OCI-LY7 (cell line): ENCODE data around the gene OR2B2. TPM values are rescaled to one million over a fixed set of nuclear protein-coding genes. Genes with fewer than 3 reads are reported as not detected.

Experiments
- BruUV-seq: library from RNA; stranded (reverse); fragments of 400-500 nt; replicated peaks from 2 replicates; lab custom pipeline; 2021; lab: Mats Ljungman, UMichigan
- CTCF ChIA-PET: fragments of 300-600 bp; sonication (Branson Sonifier 250); formaldehyde crosslinking; loops from one replicate; lab custom pipeline; 2022; ENCODE audit warnings: antibody characterized with exemption; ENCODE audit not compliant: unreplicated experiment; lab: Charles Lee
- POLR2A ChIA-PET: fragments of 300-600 bp; sonication (Branson Sonifier 250); formaldehyde crosslinking; loops from one replicate; lab custom pipeline; 2022; ENCODE audit warnings: antibody characterized with exemption; lab: Charles Lee
- DNase-seq: peaks from one replicate; pipeline ENCODE4 v3.0.0-alpha.2; 2015; ENCODE audit warnings: low spot score
- H2AFZ ChIP-seq: fragments of 200-600 bp; sonication (generic), shearing (Covaris generic); 2 replicates; pipeline ENCODE4 v1.6.1; 2014; ENCODE audit warnings: mild to moderate bottlenecking, antibody characterized with exemption, low read length, moderate library complexity
- H3K27ac ChIP-seq: fragments of 200-600 bp; sonication (generic); 2 replicates; pipeline ENCODE4 v1.5.1; 2014; ENCODE audit warnings: mixed run types, low read depth, mild to moderate bottlenecking, moderate library complexity, low read length, inconsistent platforms; ENCODE audit not compliant: poor library complexity, severe bottlenecking
- H3K36me3 ChIP-seq: fragments of 200-600 bp; sonication (generic); 2 replicates; pipeline ENCODE4 v1.6.1; 2014; ENCODE audit warnings: mild to moderate bottlenecking, antibody characterized with exemption, low read length, moderate library complexity, mixed read lengths; ENCODE audit not compliant: insufficient read depth
- H3K4me1 ChIP-seq: fragments of 200-600 bp; sonication (generic); 2 replicates; pipeline ENCODE4 v1.5.1; 2014; ENCODE audit warnings: mild to moderate bottlenecking, low read length; ENCODE audit not compliant: insufficient read depth, poor library complexity, severe bottlenecking
- H3K4me2 ChIP-seq: fragments of 200-600 bp; sonication (generic); 2 replicates; pipeline ENCODE4 v1.6.1; 2014; ENCODE audit warnings: mild to moderate bottlenecking, low read length
- H3K4me3 ChIP-seq: fragments of 200-600 bp; sonication (generic); 2 replicates; pipeline ENCODE4 v1.5.1; 2014; ENCODE audit warnings: mild to moderate bottlenecking, low read depth, low read length; ENCODE audit not compliant: poor library complexity, severe bottlenecking
- H3K79me2 ChIP-seq: fragments of 200-600 bp; sonication (generic); 2 replicates; pipeline ENCODE4 v1.6.1; 2016; ENCODE audit warnings: low read depth, mild to moderate bottlenecking, low read length, moderate library complexity, mixed read lengths; ENCODE audit not compliant: insufficient read depth
- H3K9me2 ChIP-seq: fragments of 200-600 bp; sonication (generic); 2 replicates; pipeline ENCODE4 v1.6.1; 2016; ENCODE audit warnings: mild to moderate bottlenecking, low read length, mixed read lengths; ENCODE audit not compliant: insufficient read depth
- H3K9me3 ChIP-seq: fragments of 200-600 bp; sonication (generic); 2 replicates; pipeline ENCODE4 v1.6.1; 2014; ENCODE audit warnings: mild to moderate bottlenecking, mixed run types, low read length, mixed read lengths
- H4K20me1 ChIP-seq: fragments of 200-600 bp; sonication (generic); 2 replicates; pipeline ENCODE4 v1.6.1; 2014; ENCODE audit warnings: mild to moderate bottlenecking, antibody characterized with exemption, low read length, moderate library complexity, mixed read lengths; ENCODE audit not compliant: insufficient read depth
- EZH2phosphoT487 ChIP-seq: fragments of 200-600 bp; sonication (generic); IDR thresholded peaks from 2 replicates; pipeline ENCODE4 v1.6.1; 2018; ENCODE audit warnings: low read depth, borderline replicate concordance, mild to moderate bottlenecking, mixed run types, antibody characterized with exemption, low read length, moderate library complexity, mixed read lengths
- intact Hi-C: fragments of 100-400 bp; cut with micrococcal nuclease; formaldehyde crosslinking; loops from one replicate; pipeline ENCODE4 v1.10.0; 2022; ENCODE audit not compliant: unreplicated experiment
- total RNA-seq, 2 experiments: library from RNA; depleted of rRNA in 1 of 2; stranded (reverse); fragments of >200 nt in 1 of 2; shearing (Covaris generic) in 1 of 2; gene quantifications; 2 replicates each; pipeline ENCODE4 v1.2.3, GENCODE V29; 2014 to 2022
- TF ChIP-seq, protein P1 (sequence below): fragments of 200-600 bp; sonication (generic); conservative IDR thresholded peaks from 2 replicates; pipeline ENCODE4 v1.5.1; 2014; ENCODE audit warnings: mild to moderate bottlenecking, antibody characterized with exemption, low read length, moderate library complexity, mixed read lengths

OR2B2 gene
- total RNA-seq, 2 experiments from 2014 or later = not detected

GRCh38 chr6:27889628-27890444 is 22.4 kb downstream of the OR2B2 start:
- intact Hi-C loops = loop anchor here (1.0 to 10.0 kb wide), 10 partner anchors 17 to 1858 kb away; a partner anchor contains a TSS
- TF ChIP-seq, protein P1, sequence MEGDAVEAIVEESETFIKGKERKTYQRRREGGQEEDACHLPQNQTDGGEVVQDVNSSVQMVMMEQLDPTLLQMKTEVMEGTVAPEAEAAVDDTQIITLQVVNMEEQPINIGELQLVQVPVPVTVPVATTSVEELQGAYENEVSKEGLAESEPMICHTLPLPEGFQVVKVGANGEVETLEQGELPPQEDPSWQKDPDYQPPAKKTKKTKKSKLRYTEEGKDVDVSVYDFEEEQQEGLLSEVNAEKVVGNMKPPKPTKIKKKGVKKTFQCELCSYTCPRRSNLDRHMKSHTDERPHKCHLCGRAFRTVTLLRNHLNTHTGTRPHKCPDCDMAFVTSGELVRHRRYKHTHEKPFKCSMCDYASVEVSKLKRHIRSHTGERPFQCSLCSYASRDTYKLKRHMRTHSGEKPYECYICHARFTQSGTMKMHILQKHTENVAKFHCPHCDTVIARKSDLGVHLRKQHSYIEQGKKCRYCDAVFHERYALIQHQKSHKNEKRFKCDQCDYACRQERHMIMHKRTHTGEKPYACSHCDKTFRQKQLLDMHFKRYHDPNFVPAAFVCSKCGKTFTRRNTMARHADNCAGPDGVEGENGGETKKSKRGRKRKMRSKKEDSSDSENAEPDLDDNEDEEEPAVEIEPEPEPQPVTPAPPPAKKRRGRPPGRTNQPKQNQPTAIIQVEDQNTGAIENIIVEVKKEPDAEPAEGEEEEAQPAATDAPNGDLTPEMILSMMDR = no peak
- TF ChIP-seq EZH2phosphoT487 = no peak
- peaks cover 37% of the 10 kb centered on the region for H3K4me1 ChIP-seq
- BruUV-seq = no TSS peak
- peak overlapping the region; percentile 76 for H3K4me2 ChIP-seq
- CTCF ChIA-PET = interaction anchor here (0.7 kb wide), 2 partner anchors 15 to 20 kb away, joined by 3 read pairs; no protein-coding TSS in a partner anchor
- POLR2A ChIA-PET = interaction anchor here (0.6 to 5.5 kb wide), 41 partner anchors 8 to 1869 kb away, joined by 3 to 388 read pairs (median 6); a partner anchor contains a TSS
- H3K9me3 ChIP-seq = no peaks in the 10 kb centered on the region
- peaks cover 15% of the 10 kb centered on the region; the same call in 1 of the 2 replicates for H3K36me3 ChIP-seq
- peak; percentile 86 for DNase-seq
- no peak overlapping the region for H2AFZ ChIP-seq
- no peaks in the 10 kb centered on the region for H3K9me2 ChIP-seq
- no peaks in the 10 kb centered on the region for H3K79me2 ChIP-seq
- peak overlapping the region; percentile 94 for H3K4me3 ChIP-seq
- H3K27ac ChIP-seq = peak overlapping the region; percentile 100
- H4K20me1 ChIP-seq = no peaks in the 10 kb centered on the region

DNA sequence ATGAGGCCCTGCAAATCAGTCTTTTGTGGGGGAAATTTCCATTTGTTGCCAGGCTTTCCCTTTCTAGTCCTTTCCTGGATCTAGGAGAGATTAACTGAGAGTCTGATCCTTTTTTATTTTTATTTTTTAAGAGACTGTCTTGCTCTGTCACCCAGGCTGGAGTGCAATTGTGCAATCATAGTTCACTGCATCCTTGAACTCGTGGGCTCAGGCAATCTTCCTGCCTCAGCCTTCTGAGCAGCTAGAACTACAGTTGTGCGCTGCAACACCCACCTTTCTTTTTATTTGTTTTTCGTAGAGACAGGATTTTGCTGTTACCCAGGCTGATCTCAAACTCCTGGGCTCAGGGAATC is 22.9 kb downstream of the OR2B2 start:
- TF ChIP-seq, protein P1 = no peak
- no peak for TF ChIP-seq EZH2phosphoT487
- H3K79me2 ChIP-seq = no peaks in the 10 kb centered on the region
- no TSS peak for BruUV-seq

More for the DNA sequence above, 22.9 kb downstream of the OR2B2 start:
- Histone ChIP-seq H3K4me3 (peak overlapping the region; percentile 94), H2AFZ (no peak overlapping the region), H3K4me1 (peaks cover 37% of the 10 kb centered on the region), H3K27ac (peak overlapping the region; percentile 100), H3K9me3 (no peaks in the 10 kb centered on the region), H3K4me2 (peak overlapping the region; percentile 76), H3K9me2 (no peaks in the 10 kb centered on the region), H4K20me1 (no peaks in the 10 kb centered on the region), H3K36me3 (peaks cover 12% of the 10 kb centered on the region; the same call in 1 of the 2 replicates)
- no peak for DNase-seq
- intact Hi-C loops = no loop called here
- ChIA-PET CTCF (interaction anchor here (0.7 kb wide), 1 partner anchor 19 kb away, joined by 3 read pairs; no protein-coding TSS in a partner anchor), POLR2A (interaction anchor here (0.7 to 5.5 kb wide), 19 partner anchors 10 to 1868 kb away, joined by 3 to 388 read pairs (median 8); a partner anchor contains a TSS)
